ENCODE measurements around the gene ALAD. TPM values are rescaled to one million over a fixed set of nuclear protein-coding genes. Genes with fewer than 3 reads are reported as not detected.

The ALAD gene
- total and polyA plus RNA-seq, 9 of the 15 experiments (the other 6 are each of a cell fraction or from before 2014, with no cell fraction given): 1.3 to 12.7 (median 6.8) TPM

DNA sequence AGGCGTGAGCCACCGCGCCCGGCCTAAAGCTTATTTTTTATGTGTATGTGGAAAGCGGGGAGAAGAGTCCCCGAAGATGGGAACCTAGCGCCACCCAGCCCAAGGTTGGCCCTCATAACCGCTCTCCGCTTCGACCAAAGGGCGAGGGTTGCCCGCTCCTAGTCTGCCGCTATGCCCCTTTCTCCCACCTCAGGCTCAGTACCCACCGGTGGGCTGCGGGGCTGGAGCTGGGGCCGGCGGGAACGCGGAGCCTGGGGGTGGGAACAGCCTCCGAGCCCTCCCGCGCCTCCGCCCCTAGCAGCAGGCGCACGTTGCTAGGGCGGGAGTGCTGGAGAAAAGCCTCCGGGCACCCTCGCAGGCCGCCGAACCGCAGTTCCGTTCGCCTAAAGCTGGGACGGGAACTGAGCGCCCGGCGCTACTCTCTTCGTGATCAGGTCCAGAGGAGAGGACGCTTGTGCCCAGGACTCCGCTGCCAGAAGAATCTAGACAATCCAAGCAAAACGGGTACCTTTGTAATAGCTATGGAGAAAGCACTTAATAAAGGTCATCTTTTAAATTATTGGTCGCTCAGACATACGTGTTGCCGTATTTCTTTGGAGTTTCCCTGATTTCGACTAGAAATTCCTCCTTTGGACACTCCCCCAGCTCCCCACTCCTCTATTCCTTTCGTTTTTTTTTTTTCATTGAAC is 60.9 kb downstream of the ALAD start, which contains the start of gene WDR31 (continued):
- TF ChIP-seq, protein P1, sequence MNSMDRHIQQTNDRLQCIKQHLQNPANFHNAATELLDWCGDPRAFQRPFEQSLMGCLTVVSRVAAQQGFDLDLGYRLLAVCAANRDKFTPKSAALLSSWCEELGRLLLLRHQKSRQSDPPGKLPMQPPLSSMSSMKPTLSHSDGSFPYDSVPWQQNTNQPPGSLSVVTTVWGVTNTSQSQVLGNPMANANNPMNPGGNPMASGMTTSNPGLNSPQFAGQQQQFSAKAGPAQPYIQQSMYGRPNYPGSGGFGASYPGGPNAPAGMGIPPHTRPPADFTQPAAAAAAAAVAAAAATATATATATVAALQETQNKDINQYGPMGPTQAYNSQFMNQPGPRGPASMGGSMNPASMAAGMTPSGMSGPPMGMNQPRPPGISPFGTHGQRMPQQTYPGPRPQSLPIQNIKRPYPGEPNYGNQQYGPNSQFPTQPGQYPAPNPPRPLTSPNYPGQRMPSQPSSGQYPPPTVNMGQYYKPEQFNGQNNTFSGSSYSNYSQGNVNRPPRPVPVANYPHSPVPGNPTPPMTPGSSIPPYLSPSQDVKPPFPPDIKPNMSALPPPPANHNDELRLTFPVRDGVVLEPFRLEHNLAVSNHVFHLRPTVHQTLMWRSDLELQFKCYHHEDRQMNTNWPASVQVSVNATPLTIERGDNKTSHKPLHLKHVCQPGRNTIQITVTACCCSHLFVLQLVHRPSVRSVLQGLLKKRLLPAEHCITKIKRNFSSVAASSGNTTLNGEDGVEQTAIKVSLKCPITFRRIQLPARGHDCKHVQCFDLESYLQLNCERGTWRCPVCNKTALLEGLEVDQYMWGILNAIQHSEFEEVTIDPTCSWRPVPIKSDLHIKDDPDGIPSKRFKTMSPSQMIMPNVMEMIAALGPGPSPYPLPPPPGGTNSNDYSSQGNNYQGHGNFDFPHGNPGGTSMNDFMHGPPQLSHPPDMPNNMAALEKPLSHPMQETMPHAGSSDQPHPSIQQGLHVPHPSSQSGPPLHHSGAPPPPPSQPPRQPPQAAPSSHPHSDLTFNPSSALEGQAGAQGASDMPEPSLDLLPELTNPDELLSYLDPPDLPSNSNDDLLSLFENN (IDR thresholded peaks at IDR 0.05; ENCODE audit: low read depth in 2 of 2, low read length in 2 of 2): peak; percentile 14 to 43; a peak in 1 of 4 replicates
- peak; percentile 18; the same call in 1 of the 2 replicates for TF ChIP-seq GTF2A2 (tag; IDR thresholded peaks at IDR 0.05)
- TF ChIP-seq ARID4B (CRISPR knock-in tag; IDR thresholded peaks at IDR 0.05): peak; percentile 56; the same call in 1 of the 2 replicates
- 0 out of 2 replicates have a peak, but pooled peaks have one; percentile 65 for TF ChIP-seq NBN (IDR thresholded peaks at IDR 0.05; ENCODE audit: low read depth)
- TF ChIP-seq NCOA4 (IDR thresholded peaks at IDR 0.05; ENCODE audit: partially characterized antibody): no peak
- peak; percentile 41; the same call in 1 of the 2 replicates for TF ChIP-seq BCOR (IDR thresholded peaks at IDR 0.05)
- peak; percentile 28; the same call in 1 of the 2 replicates for TF ChIP-seq ZNF239 (CRISPR knock-in tag; IDR thresholded peaks at IDR 0.05)
- TF ChIP-seq RBM34 (IDR thresholded peaks at IDR 0.05; ENCODE audit: borderline replicate concordance, insufficient read depth, low read length): no peak
- TF ChIP-seq TCF3 (CRISPR knock-in tag; IDR thresholded peaks at IDR 0.05): no peak
- no peak for TF ChIP-seq PHB2 (IDR thresholded peaks at IDR 0.05; ENCODE audit: low read depth)
- no peak for TF ChIP-seq ZNF431 (CRISPR knock-in tag; IDR thresholded peaks at IDR 0.05)
- no peak for TF ChIP-seq HMBOX1 (IDR thresholded peaks at IDR 0.05)
- no peak for TF ChIP-seq CBFB (CRISPR knock-in tag; IDR thresholded peaks at IDR 0.05)
- no peak for TF ChIP-seq ELF1 (tag; IDR thresholded peaks at IDR 0.05)
- TF ChIP-seq OTX1 (CRISPR knock-in tag; IDR thresholded peaks at IDR 0.05): no peak
- no peak for TF ChIP-seq ZNF586 (CRISPR knock-in tag; conservative IDR thresholded peaks at IDR 0.05)
- TF ChIP-seq ZFX (CRISPR knock-in tag; IDR thresholded peaks at IDR 0.05): peak; percentile 72
- TF ChIP-seq KDM4B (IDR thresholded peaks at IDR 0.05; ENCODE audit: borderline replicate concordance in 2 of 2, low read depth in 1 of 2): peak in 1 of 2 experiments; percentile 62; a peak in 1 of 4 replicates
- no peak for TF ChIP-seq PTTG1 (tag; IDR thresholded peaks at IDR 0.05; ENCODE audit: low read depth)
- no peak for TF ChIP-seq ZNF75A (CRISPR knock-in tag; IDR thresholded peaks at IDR 0.05)
- no peak for TF ChIP-seq ZNF384 (IDR thresholded peaks at IDR 0.05; ENCODE audit: low read depth, low read length)
